ENCODE data around the gene PPIB. TPM values are rescaled to one million over a fixed set of nuclear protein-coding genes. Genes with fewer than 3 reads are reported as not detected.
A peak's percentile ranks its signal among the peaks of the same experiment; 100 is the strongest.
"Not testable (repeated sequence)": the region's sequence is repeated elsewhere in the genome, so short reads cannot be mapped to it uniquely, and the experiment has no call there.

The PPIB gene
- total RNA-seq, 1 experiment from 2014 or later = 1,210 TPM

DNA sequence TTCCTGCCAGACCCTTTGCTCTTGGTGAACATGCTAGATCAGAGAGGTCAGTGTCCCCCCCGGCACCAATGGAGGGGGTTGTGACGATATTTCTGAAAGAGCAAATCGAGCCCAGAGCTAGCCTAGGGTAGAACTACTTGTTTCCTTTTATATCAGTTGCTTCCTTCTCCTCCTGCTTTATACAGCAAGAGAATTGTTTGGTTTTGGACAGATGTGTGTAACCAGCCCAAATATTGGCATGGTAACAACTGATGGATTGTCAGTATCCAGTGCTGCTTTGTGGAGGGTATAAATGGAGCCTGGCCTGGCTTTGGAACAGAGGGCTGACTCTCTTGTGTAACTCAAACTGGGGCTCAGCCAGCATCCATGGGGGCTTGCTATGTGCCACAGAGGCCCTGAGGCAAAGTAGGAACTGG is 39.9 kb downstream of the PPIB start:
- in situ Hi-C loops (cut with HindIII; ENCODE audit: low pct_unique_long_range_greater_than_20kb, low sequenced_read_pairs) = no loop called here
- peak; percentile 96 for DNase-seq (ENCODE audit: low read depth, low spot score)

- in situ Hi-C loops (cut with HindIII; ENCODE audit: low pct_unique_long_range_greater_than_20kb, low sequenced_read_pairs) = no loop called here
- no peak for DNase-seq (ENCODE audit: low read depth, low spot score)
Observed at GRCh38 chr15:64122444-64122843, 40.4 kb downstream of the PPIB start.

DNA sequence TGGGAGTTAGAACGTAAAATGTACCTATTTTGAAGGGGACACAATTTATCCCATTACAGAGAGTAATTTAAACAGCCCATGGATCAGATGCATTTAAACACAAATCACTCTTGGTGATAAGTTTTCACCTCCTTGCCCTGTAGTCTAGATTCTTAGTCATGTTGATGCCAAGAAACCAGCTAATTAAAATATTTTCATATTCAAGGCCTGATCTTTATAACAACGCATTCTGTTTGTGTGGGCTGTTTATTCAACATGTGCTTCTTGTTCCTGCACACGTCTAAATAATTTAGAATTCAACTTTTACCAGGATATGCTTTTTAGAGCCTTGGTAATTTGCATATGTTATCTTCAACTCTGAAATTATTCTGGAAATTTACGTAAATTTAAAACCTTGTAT is 41.2 kb downstream of the PPIB start:
- in situ Hi-C loops (cut with HindIII; ENCODE audit: low pct_unique_long_range_greater_than_20kb, low sequenced_read_pairs) = no loop called here
- DNase-seq (ENCODE audit: low read depth, low spot score) = no peak

- DNase-seq (ENCODE audit: low read depth, low spot score); in situ Hi-C loops (cut with HindIII; ENCODE audit: low pct_unique_long_range_greater_than_20kb, low sequenced_read_pairs): not testable (repeated sequence)
Observed at GRCh38 chr15:64120322-64120721, 42.5 kb downstream of the PPIB start.

- no peak for DNase-seq (ENCODE audit: low read depth, low spot score)
- in situ Hi-C loops (cut with HindIII; ENCODE audit: low pct_unique_long_range_greater_than_20kb, low sequenced_read_pairs) = no loop called here
Observed at GRCh38 chr15:64117759-64118487, 44.9 kb downstream of the PPIB start.

- DNase-seq (ENCODE audit: low read depth, low spot score) = no peak
Observed at GRCh38 chr15:64112904-64113303, 49.9 kb downstream of the PPIB start.

DNA sequence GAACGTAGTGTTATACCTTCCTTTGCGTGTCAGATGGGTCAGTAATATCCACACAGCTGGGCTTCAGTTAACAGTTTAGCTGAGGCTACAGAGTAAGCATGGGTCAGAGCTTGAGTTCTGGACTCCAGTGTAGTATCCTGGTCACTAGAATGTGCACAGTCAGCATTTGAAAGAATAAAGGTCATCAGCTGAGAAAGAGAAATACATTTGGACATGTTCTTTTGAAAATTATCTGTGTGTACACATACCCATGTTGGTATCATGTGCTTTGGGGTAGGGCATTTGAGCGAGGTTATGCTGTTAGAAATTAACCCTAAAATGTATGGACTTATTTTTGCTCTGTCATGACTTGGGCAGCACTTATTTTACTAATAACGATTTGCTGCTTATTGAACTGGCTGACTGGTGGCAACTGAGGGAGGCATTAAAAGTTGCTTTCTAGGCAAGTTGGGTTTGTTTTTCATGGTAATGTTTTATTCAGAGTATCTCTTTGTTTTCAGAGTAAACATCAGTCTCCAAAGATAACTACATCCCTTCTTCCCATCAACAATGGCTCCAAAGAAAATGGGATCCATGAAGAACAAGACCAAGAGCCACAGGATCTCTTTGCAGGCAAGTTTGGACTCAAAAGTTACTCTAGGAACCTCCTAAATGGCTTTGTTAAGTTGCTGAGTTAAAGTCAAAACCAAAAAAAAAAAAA is 50.6 kb downstream of the PPIB start:
- peak; percentile 36 for DNase-seq (ENCODE audit: low read depth, low spot score)
- in situ Hi-C loops (cut with HindIII; ENCODE audit: low pct_unique_long_range_greater_than_20kb, low sequenced_read_pairs) = no loop called here

More at GRCh38 chr15:64112904-64113303, 49.9 kb downstream of the PPIB start:
- in situ Hi-C loops (cut with HindIII; ENCODE audit: low pct_unique_long_range_greater_than_20kb, low sequenced_read_pairs) = no loop called here

DNA sequence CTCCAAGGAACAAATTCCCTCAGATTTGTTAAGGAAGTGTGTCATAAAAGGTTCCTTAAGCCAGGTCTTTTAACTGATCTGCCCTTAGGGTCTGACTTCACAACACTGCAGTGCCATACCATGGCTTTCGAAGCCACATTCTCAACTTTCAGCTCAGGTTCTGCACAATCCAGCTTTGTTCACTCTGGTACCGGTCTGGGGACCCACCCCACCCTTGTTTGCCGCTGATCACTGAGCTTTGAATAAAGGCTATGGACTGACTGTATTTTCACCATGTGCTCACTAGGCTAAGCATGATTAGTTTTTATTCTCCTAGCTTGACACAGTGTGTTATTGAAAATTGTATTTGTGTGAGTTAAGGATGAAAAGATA is 51.2 kb downstream of the PPIB start:
- in situ Hi-C loops (cut with HindIII; ENCODE audit: low pct_unique_long_range_greater_than_20kb, low sequenced_read_pairs) = no loop called here
- DNase-seq (ENCODE audit: low read depth, low spot score) = peak; percentile 78

DNA sequence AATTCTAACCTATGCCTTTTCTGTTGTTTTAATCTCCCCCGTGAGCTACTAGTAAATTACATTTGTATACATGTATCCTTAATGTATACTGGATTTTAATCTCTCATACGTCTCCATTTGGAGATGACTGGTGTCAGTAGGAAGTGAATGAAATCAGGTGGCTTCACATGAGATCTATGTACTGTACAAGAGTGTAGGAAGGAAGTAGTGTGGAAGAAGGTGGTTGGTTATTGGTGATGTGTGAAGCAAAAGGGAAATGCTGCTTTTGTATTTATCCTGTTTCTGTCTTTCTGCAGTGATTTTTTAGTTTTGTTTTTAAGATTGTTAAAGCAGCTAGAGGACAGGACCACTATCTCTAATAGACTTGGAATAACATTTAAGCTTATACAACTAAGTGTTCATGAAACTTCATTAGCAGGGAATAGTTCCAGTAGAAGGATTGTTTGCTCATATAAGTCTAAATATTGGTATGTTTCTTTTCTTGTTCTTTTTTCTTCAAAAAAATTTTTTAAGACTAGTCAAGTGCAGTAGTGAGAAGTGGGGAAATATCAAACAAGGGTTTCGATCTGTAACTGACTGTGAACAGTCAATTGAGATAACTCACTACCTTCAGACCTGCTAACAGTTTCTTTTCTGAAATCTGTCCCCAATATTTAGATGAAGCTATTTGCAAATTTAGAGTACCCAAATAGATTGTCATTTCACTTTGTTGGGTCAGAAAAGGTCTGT is 51.7 kb downstream of the PPIB start:
- no peak for DNase-seq (ENCODE audit: low read depth, low spot score)
- in situ Hi-C loops (cut with HindIII; ENCODE audit: low pct_unique_long_range_greater_than_20kb, low sequenced_read_pairs) = no loop called here

DNA sequence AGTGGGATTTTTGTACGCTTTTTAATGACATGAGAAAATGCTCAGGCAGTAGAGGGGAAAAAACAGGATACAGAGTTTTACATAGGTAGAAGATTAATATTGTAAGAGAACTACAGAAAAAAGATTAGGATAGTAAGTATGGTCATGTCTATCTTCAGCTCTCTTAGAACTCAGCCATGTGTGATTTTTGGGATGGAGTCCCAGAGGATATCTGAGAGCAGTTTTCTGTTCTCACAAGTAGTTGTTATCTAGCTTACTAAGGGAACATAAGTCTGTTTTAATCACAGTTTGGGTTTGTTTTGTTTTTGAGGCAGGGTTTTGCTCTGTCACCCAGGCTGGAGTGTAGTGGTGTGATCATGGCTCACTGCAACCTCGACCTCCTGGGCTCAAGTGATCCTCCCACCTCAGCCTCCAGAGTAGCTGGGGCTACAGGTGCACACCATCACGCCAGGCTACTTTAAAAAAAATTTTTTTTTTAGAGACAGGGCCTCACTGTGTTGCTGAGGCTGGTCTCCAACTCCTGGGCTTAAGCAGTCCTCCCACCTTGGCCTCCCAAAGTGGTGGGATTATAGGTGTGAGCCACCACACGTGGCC is 52.6 kb downstream of the PPIB start:
- in situ Hi-C loops (cut with HindIII; ENCODE audit: low pct_unique_long_range_greater_than_20kb, low sequenced_read_pairs); DNase-seq (ENCODE audit: low read depth, low spot score): not testable (repeated sequence)

GRCh38 chr15:64107337-64107736 is 55.5 kb downstream of the PPIB start:
- in situ Hi-C loops (cut with HindIII; ENCODE audit: low pct_unique_long_range_greater_than_20kb, low sequenced_read_pairs) = no loop called here

More at GRCh38 chr15:64107337-64107736, 55.5 kb downstream of the PPIB start:
- DNase-seq (ENCODE audit: low read depth, low spot score) = no peak

Small RNA genes lying within 50 kb of the gene (small RNA-seq; reads per million reads assigned to genes)
- 0 reads per million in 2 experiments for gene RF00019

Other genes with a start within 250 kb of the PPIB start
- 0.69 and 2.3 TPM in 2 replicates for gene DAPK2, start 116.5 kb downstream of the PPIB start, total RNA-seq (2014; rRNA removed; shearing (Covaris generic))
- 291 and 314 TPM in 2 replicates for gene CIAO2A, start 69.2 kb downstream of the PPIB start, total RNA-seq (2014; rRNA removed; shearing (Covaris generic))
- gene SNX1, start 67.0 kb downstream of the PPIB start, total RNA-seq (2014; rRNA removed; shearing (Covaris generic)) = 75.5 and 94.4 TPM in 2 replicates
- 3.7 and 5.0 TPM in 2 replicates for gene SNX22, start 11.3 kb downstream of the PPIB start, total RNA-seq (2014; rRNA removed; shearing (Covaris generic))
- 14.9 and 18.5 TPM in 2 replicates for gene CSNK1G1, start 193.2 kb upstream of the PPIB start, total RNA-seq (2014; rRNA removed; shearing (Covaris generic))
- 95.4 and 144 TPM in 2 replicates for gene PCLAF, start 218.4 kb upstream of the PPIB start, total RNA-seq (2014; rRNA removed; shearing (Covaris generic))
- 12.9 and 13.5 TPM in 2 replicates for gene TRIP4, start 224.8 kb upstream of the PPIB start, total RNA-seq (2014; rRNA removed; shearing (Covaris generic))